ENCODE measurements around the gene UHRF1.

GRCh38 chr19:4955274-4955673 is 46.0 kb downstream of the UHRF1 start:
- no peak for TF ChIP-seq CTCF (IDR thresholded peaks at IDR 0.05)
- no peak for TF ChIP-seq POLR2A (IDR thresholded peaks at IDR 0.05)
- no peak for TF ChIP-seq POLR2AphosphoS5 (IDR thresholded peaks at IDR 0.05)
- TF ChIP-seq EP300 (IDR thresholded peaks at IDR 0.05): no peak
